Left lung (tissue), 10 donors: ENCODE measurements around the gene MED25. TPM values are rescaled to one million over a fixed set of nuclear protein-coding genes. Genes with fewer than 3 reads are reported as not detected.

Source experiments
- ATAC-seq: fragments of 200-7000 bp; cut with Tn5 transposase; one replicate; pipeline ENCODE4 v1.9.1; 2020; ENCODE audit warnings: moderate library complexity
- DNase-seq, 4 donors: peaks; one replicate each; pipeline ENCODE4 v3.0.0-alpha.2; 2013 to 2020
- H3K27ac ChIP-seq, 2 donors: fragments of 200-600 bp; sonication (generic) in 1 of 2; one replicate each; pipeline versions ENCODE4 v1.5.0 to v1.8.0; 2020 to 2021
- H3K27me3 ChIP-seq, 2 donors: fragments of 200-600 bp; sonication (generic) in 1 of 2; one replicate each; pipeline versions ENCODE4 v1.5.0 to v1.8.0; 2020 to 2021
- H3K36me3 ChIP-seq, 2 donors: fragments of 200-600 bp; sonication (generic) in 1 of 2; one replicate each; pipeline versions ENCODE4 v1.5.0 to v1.8.0; 2020 to 2021
- H3K4me1 ChIP-seq, 2 donors: fragments of 200-600 bp; one replicate each; pipeline ENCODE4 v1.8.0; 2021
- H3K4me3 ChIP-seq, 2 donors: fragments of 200-600 bp; sonication (generic) in 1 of 2; one replicate each; pipeline versions ENCODE4 v1.5.0 to v1.8.0; 2020 to 2021; ENCODE audit warnings: mild to moderate bottlenecking in 1 of 2
- H3K9me3 ChIP-seq, 2 donors: fragments of 200-600 bp; sonication (generic) in 1 of 2; one replicate each; pipeline versions ENCODE4 v1.5.0 to v1.8.0; 2020 to 2021
- intact Hi-C, 2 donors: fragments of 100-400 bp; cut with DNase I; formaldehyde crosslinking; loops; one replicate each; pipeline versions ENCODE4 v1.11.2 to v1.14.2; 2022
- polyA plus RNA-seq, 6 donors: library from polyadenylated mRNA; unstranded; fragments of 120-200 nt; gene quantifications; one replicate each; pipeline ENCODE4 v1.2.1, GENCODE V29; 2013; ENCODE audit not compliant: insufficient read length in 6 of 6
- total RNA-seq, 2 donors: library from RNA; stranded (reverse); fragmentation: NEBNext Ultra II Directional; extraction: Animal tissue kit (Norgen Biotek cat#: 25700); gene quantifications; one replicate each; pipeline ENCODE4 v1.2.1, GENCODE V29; 2021
- TF ChIP-seq, protein P1 (sequence below), 2 donors: fragments of 200-600 bp; sonication (generic) in 1 of 2; IDR thresholded peaks; one replicate each; pipeline versions ENCODE4 v1.5.0 to v1.8.0; 2021; ENCODE audit warnings: antibody characterized with exemption in 2 of 2
- donor health status: DM: no; HTN: yes; CAD: no.
- donor health status: DM: no; HTN: no; CAD: no.

Gene MED25
- total and polyA plus RNA-seq, 8 donors: 52.1 to 67.4 (median 57.6) TPM

DNA sequence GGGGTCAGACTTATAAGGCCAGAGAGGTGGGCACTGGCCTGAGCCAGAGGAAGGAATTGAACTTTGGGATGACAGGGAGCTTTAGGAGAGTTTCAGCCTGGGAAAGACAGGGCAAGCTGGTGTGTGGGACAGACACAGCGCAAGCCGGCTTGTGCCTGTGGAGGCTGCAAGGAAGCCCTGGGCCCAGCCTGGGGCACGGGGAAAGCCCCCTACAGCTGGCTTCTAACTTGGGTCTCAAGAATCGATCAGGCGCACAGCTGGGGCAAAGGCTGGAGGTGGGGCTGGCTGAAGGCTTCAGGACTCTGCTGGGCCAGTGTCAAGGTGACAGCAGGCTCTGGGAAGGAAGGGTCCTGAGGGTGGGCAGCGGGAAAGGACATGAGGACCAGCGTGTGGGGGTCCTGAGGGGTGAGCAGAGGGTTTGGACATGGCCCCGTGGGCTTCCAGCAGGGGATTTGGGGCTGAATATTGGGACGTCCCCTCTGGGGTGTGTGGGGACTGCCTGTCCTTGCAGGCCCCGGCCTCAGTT is 35.8 kb downstream of the MED25 start:
- no peaks in the 10 kb centered on the region for H3K9me3 ChIP-seq
- intact Hi-C loops: no loop called here
- no peak for ATAC-seq
- H3K4me3 ChIP-seq: no peak overlapping the region
- peaks cover 0 to 47% of the 10 kb centered on the region in 2 donors for H3K36me3 ChIP-seq
- H3K4me1 ChIP-seq: peaks cover 16 to 37% of the 10 kb centered on the region in 2 donors
- peaks cover 0 to 9% of the 10 kb centered on the region in 2 donors for H3K27me3 ChIP-seq
- H3K27ac ChIP-seq: no peak overlapping the region
- DNase-seq: peak in 1 of 4 donors; percentile 71
- TF ChIP-seq, protein P1, sequence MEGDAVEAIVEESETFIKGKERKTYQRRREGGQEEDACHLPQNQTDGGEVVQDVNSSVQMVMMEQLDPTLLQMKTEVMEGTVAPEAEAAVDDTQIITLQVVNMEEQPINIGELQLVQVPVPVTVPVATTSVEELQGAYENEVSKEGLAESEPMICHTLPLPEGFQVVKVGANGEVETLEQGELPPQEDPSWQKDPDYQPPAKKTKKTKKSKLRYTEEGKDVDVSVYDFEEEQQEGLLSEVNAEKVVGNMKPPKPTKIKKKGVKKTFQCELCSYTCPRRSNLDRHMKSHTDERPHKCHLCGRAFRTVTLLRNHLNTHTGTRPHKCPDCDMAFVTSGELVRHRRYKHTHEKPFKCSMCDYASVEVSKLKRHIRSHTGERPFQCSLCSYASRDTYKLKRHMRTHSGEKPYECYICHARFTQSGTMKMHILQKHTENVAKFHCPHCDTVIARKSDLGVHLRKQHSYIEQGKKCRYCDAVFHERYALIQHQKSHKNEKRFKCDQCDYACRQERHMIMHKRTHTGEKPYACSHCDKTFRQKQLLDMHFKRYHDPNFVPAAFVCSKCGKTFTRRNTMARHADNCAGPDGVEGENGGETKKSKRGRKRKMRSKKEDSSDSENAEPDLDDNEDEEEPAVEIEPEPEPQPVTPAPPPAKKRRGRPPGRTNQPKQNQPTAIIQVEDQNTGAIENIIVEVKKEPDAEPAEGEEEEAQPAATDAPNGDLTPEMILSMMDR (IDR thresholded peaks at IDR 0.05): no peak

DNA sequence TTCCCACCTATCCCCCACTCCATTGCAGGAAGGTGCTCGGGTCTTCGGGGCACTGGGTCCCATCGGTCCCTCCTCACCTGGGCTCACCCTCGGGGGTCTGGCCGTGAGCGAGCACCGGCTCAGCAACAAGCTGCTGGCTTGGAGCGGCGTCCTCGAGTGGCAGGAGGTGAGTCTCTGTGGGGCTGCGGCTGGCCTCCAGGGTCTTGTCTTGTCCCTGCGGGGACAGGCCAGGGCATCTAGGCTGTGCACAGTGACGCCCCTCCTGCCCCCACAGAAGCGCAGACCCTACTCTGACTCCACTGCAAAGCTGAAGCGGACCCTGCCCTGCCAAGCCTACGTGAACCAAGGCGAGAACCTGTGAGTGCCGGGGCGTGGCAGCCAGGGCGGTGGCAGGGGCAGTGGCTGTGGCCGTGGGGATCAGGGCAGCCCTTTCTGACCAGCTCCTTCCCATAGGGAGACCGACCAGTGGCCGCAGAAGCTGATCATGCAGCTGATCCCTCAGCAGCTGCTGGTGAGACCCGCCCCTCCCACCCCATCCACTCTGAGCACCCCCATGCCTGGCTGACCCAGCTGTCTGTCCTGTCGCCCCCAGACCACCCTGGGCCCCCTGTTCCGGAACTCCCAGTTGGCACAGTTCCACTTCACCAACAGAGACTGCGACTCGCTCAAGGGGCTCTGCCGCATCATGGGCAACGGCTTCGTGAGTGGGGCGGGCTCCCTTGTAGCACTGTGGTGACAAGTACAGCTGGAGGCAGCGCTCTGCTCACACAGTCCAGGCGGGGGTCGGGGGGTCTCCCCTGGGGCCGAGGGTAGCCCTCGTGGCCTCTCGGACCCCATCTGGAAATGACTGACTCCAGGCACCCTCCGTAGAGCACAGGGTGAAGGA is 36.5 kb downstream of the MED25 start:
- Histone ChIP-seq H3K36me3 (peaks cover 0 to 54% of the 10 kb centered on the region in 2 donors), H3K27me3 (peaks cover 0 to 9% of the 10 kb centered on the region in 2 donors), H3K9me3 (no peaks in the 10 kb centered on the region), H3K4me1 (peaks cover 16 to 30% of the 10 kb centered on the region in 2 donors), H3K27ac (no peak overlapping the region), H3K4me3 (no peak overlapping the region)
- TF ChIP-seq, protein P1 (IDR thresholded peaks at IDR 0.05): no peak
- DNase-seq (peak in 1 of 4 donors; percentile 80), ATAC-seq (no peak)
- intact Hi-C loops: no loop called here

DNA sequence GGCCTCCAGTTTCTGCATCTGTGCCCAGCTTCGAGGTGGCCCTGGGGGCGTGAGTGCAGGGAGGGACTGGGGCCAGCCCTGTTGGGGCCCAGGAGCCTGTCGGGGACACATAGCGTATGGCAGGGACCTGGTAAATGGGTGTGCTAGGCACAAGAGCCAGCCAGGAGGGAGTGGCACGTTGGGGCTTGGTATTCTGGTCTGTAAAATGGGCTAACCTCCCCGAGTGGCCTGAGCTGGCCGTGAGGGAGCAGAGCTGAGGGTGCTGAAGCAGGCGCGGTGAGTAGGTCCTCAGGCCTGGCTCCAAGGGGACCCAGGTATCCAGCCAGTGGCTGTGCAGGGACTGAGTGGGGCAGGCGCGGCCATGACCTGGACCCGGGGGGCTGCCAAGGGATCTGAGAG is 37.2 kb downstream of the MED25 start:
- DNase-seq (peak in 1 of 4 donors; percentile 59), ATAC-seq (no peak)
- no peak overlapping the region for H3K4me3 ChIP-seq
- peaks cover 12 to 23% of the 10 kb centered on the region in 2 donors for H3K4me1 ChIP-seq
- TF ChIP-seq, protein P1 (IDR thresholded peaks at IDR 0.05): no peak
- no peaks in the 10 kb centered on the region for H3K9me3 ChIP-seq
- no peak overlapping the region for H3K27ac ChIP-seq
- H3K36me3 ChIP-seq: peaks cover 0 to 60% of the 10 kb centered on the region in 2 donors
- peaks cover 0 to 9% of the 10 kb centered on the region in 2 donors for H3K27me3 ChIP-seq
- intact Hi-C loops: no loop called here

GRCh38 chr19:49855676-49856573 is 37.8 kb downstream of the MED25 start:
- TF ChIP-seq, protein P1 (IDR thresholded peaks at IDR 0.05): no peak
- Histone ChIP-seq H3K27ac (no peak overlapping the region), H3K36me3 (peaks cover 0 to 67% of the 10 kb centered on the region in 2 donors), H3K9me3 (no peaks in the 10 kb centered on the region), H3K4me3 (no peak overlapping the region), H3K27me3 (peaks cover 0 to 9% of the 10 kb centered on the region in 2 donors), H3K4me1 (peaks cover 15 to 23% of the 10 kb centered on the region in 2 donors)
- intact Hi-C loops: no loop called here
- DNase-seq (peak in 1 of 4 donors; percentile 65), ATAC-seq (no peak)
